Ureter (tissue), 1 donor: ENCODE data around the gene NAV3. TPM values are rescaled to one million over a fixed set of nuclear protein-coding genes. Genes with fewer than 3 reads are reported as not detected.
"Not testable (repeated sequence)": the region's sequence is repeated elsewhere in the genome, so short reads cannot be mapped to it uniquely, and the experiment has no call there.

Experiments used
- DNase-seq: peaks from one replicate; pipeline ENCODE4 v3.0.0-alpha.2; 2020; ENCODE audit warnings: low spot score
- total RNA-seq: library from RNA; stranded (reverse); gene quantifications from one replicate; pipeline ENCODE4 v1.2.4, GENCODE V29; 2023
- donor health status: DM: yes; HTN: yes; CAD: no.

The NAV3 gene
- total RNA-seq, 1 donor from 2014 or later = 43.1 TPM

DNA sequence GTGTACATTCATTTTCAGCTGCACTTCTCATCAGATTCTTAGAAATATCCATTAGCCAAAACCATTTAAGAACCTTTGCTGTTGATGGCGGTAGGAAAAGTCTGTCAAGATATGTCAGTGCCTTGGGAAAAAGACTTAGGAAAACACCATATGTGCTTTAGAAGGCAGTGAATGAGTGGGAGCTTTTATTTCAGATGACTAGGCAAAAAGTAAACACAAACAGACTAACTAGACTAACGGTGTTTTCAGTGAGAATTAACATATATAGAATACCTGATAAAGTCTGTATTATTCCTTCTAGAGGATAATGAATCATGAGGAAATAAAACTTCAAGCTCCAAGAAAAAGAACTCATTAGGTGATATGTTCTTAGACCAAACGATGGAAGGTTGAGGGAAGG, 418.9 kb downstream of the NAV3 start:
- DNase-seq = no peak

DNA sequence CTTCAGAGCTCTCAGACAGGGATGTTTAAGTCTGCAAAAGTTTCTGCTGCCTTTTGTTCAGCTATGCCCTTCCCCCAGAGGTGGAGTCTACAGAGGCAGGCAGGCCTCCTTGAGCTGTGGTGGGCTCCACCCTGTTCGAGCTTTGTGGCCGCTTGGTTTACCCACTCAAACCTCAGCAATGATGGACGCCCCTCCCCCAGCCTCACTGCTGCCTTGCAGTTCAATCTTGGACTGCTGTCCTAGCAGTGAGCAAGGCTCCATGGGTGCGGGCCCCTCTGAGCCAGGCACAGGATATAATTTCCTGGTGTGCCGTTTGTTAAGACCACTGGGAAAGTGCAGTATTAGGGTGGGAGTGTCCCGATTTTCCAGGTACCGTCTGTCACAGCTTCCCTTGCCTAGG, 427.0 kb downstream of the NAV3 start:
- not testable (repeated sequence) for DNase-seq

DNA sequence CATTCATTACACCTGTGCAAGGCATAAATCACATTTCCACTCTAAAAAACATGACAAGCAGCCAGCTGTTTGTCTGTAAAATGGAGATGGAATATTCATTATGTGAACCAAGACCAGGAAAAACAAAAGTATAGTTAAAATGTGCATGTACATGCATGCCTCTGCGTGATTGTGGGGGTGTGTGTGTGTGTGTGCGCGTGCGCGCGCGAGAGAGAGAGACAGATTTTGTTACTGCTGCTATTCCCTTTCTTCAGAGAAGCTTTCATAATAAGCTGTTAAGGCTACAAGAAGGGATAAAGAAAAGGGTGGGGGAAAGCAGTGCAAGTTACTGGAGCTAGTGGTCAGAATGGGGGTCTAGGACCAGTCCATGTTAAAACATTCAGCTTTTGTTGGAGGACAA, 430.3 kb downstream of the NAV3 start:
- no peak for DNase-seq

DNA sequence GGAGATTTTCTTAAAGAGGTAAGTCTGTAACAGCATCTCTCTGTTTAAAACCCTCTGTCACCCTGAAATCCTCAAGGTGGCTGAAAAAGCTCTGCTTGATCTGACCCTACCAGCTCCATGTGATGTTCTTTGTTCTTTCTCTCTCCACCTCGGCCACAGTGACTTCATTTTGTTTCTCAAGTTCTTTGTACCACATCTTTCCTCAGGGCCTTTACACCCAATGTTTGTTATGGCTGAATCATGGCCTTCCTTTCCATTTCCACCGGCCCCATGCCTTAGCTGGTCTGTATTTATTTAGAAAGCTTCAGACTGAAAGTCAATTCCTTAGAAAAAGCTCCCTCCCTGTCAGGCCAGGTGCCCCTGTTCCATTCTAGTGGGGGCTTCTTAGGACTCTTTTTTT, 431.2 kb downstream of the NAV3 start:
- no peak for DNase-seq
